ENCODE results near the gene LRRC45.

The LRRC45 gene

DNA sequence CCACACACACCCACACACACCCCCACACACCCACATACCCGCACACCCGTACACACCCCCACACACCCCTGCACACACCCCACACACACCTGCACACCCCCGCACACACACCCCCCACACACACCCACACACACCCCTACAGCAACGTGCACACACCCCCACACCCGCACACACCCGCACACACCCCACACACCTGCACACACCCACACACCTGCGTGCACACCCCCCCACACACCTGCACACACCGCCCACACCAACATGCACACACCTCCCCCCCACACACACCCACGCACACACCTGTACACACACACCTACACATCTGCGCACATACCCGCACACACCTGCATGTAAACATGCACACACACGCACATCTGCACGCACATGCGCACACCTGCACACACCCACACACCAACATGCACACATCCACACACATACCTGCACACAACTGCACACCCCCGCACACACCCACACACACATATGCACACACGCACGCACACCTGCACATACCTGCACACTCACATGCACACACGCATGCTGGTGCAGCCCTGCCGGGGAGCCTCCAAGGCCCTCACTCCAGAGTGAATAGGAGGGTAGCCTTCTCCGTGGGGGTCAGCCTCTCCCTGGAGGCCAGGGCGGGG lies 38.2 kb upstream of the LRRC45 start:
- POLR2A ChIA-PET, result interaction anchor here (0.6 to 1.2 kb wide), 4 partner anchors 12 to 35 kb away, joined by 4 to 6 read pairs (median 4); partner anchors contain the start of gene NOTUM
- TF ChIP-seq KLF8 (tag by site-specific recombination; IDR thresholded peaks at IDR 0.05), result peak; percentile 96
- no peak for TF ChIP-seq ZNF830 (tag by site-specific recombination; IDR thresholded peaks at IDR 0.05; ENCODE audit: low read depth)
- peak; percentile 94 for TF ChIP-seq KLF1 (tag by site-specific recombination; IDR thresholded peaks at IDR 0.05)
- TF ChIP-seq, protein P1, sequence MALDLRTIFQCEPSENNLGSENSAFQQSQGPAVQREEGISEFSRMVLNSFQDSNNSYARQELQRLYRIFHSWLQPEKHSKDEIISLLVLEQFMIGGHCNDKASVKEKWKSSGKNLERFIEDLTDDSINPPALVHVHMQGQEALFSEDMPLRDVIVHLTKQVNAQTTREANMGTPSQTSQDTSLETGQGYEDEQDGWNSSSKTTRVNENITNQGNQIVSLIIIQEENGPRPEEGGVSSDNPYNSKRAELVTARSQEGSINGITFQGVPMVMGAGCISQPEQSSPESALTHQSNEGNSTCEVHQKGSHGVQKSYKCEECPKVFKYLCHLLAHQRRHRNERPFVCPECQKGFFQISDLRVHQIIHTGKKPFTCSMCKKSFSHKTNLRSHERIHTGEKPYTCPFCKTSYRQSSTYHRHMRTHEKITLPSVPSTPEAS (tag by site-specific recombination; IDR thresholded peaks at IDR 0.05), result peak; percentile 99
- no peak for TF ChIP-seq KLF7 (tag by site-specific recombination; IDR thresholded peaks at IDR 0.05; ENCODE audit: borderline replicate concordance)
- TF ChIP-seq ZNF677 (tag by site-specific recombination; IDR thresholded peaks at IDR 0.05), result no peak
- TF ChIP-seq, protein P2, sequence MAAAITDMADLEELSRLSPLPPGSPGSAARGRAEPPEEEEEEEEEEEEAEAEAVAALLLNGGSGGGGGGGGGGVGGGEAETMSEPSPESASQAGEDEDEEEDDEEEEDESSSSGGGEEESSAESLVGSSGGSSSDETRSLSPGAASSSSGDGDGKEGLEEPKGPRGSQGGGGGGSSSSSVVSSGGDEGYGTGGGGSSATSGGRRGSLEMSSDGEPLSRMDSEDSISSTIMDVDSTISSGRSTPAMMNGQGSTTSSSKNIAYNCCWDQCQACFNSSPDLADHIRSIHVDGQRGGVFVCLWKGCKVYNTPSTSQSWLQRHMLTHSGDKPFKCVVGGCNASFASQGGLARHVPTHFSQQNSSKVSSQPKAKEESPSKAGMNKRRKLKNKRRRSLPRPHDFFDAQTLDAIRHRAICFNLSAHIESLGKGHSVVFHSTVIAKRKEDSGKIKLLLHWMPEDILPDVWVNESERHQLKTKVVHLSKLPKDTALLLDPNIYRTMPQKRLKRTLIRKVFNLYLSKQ (tag by site-specific recombination; IDR thresholded peaks at IDR 0.05; ENCODE audit: borderline replicate concordance), result 0 out of 2 replicates have a peak, but pooled peaks have one; percentile 24
- TF ChIP-seq, protein P3, sequence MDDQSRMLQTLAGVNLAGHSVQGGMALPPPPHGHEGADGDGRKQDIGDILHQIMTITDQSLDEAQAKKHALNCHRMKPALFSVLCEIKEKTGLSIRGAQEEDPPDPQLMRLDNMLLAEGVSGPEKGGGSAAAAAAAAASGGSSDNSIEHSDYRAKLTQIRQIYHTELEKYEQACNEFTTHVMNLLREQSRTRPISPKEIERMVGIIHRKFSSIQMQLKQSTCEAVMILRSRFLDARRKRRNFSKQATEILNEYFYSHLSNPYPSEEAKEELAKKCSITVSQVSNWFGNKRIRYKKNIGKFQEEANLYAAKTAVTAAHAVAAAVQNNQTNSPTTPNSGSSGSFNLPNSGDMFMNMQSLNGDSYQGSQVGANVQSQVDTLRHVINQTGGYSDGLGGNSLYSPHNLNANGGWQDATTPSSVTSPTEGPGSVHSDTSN (CRISPR knock-in tag; IDR thresholded peaks at IDR 0.05), result no peak
- TF ChIP-seq EGR2 (tag by site-specific recombination; IDR thresholded peaks at IDR 0.05; ENCODE audit: low read depth), result peak; percentile 100
- TF ChIP-seq, protein P4, sequence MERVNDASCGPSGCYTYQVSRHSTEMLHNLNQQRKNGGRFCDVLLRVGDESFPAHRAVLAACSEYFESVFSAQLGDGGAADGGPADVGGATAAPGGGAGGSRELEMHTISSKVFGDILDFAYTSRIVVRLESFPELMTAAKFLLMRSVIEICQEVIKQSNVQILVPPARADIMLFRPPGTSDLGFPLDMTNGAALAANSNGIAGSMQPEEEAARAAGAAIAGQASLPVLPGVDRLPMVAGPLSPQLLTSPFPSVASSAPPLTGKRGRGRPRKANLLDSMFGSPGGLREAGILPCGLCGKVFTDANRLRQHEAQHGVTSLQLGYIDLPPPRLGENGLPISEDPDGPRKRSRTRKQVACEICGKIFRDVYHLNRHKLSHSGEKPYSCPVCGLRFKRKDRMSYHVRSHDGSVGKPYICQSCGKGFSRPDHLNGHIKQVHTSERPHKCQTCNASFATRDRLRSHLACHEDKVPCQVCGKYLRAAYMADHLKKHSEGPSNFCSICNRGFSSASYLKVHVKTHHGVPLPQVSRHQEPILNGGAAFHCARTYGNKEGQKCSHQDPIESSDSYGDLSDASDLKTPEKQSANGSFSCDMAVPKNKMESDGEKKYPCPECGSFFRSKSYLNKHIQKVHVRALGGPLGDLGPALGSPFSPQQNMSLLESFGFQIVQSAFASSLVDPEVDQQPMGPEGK (tag by site-specific recombination; IDR thresholded peaks at IDR 0.05), result peak; percentile 17; the same call in 1 of the 2 replicates
- peak; percentile 75 for TF ChIP-seq KLF9 (tag by site-specific recombination; IDR thresholded peaks at IDR 0.05; ENCODE audit: low read depth)
- TF ChIP-seq ZNF48 (tag by site-specific recombination; IDR thresholded peaks at IDR 0.05), result no peak
- no peak for TF ChIP-seq ZFP37 (tag by site-specific recombination; IDR thresholded peaks at IDR 0.05)
- no peak for TF ChIP-seq ZNF558 (tag by site-specific recombination; IDR thresholded peaks at IDR 0.05)
- TF ChIP-seq ZNF521 (tag by site-specific recombination; IDR thresholded peaks at IDR 0.05), result no peak
- peak; percentile 94 for TF ChIP-seq ZEB2 (tag by site-specific recombination; IDR thresholded peaks at IDR 0.05)
- TF ChIP-seq ZNF2 (tag by site-specific recombination; IDR thresholded peaks at IDR 0.05), result 0 out of 2 replicates have a peak, but pooled peaks have one; percentile 35
- TF ChIP-seq, protein P5, sequence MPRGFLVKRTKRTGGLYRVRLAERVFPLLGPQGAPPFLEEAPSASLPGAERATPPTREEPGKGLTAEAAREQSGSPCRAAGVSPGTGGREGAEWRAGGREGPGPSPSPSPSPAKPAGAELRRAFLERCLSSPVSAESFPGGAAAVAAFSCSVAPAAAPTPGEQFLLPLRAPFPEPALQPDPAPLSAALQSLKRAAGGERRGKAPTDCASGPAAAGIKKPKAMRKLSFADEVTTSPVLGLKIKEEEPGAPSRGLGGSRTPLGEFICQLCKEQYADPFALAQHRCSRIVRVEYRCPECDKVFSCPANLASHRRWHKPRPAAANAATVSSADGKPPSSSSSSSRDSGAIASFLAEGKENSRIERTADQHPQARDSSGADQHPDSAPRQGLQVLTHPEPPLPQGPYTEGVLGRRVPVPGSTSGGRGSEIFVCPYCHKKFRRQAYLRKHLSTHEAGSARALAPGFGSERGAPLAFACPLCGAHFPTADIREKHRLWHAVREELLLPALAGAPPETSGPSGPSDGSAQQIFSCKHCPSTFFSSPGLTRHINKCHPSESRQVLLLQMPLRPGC (tag by site-specific recombination; IDR thresholded peaks at IDR 0.05), result peak; percentile 57; the same call in 1 of the 2 replicates
- TF ChIP-seq GLIS1 (tag by site-specific recombination; IDR thresholded peaks at IDR 0.05), result peak; percentile 74
- peak; percentile 100 for TF ChIP-seq ZFHX2 (tag by site-specific recombination; conservative IDR thresholded peaks at IDR 0.05)
- TF ChIP-seq ZXDB (tag by site-specific recombination; IDR thresholded peaks at IDR 0.05), result no peak
- TF ChIP-seq, protein P6, sequence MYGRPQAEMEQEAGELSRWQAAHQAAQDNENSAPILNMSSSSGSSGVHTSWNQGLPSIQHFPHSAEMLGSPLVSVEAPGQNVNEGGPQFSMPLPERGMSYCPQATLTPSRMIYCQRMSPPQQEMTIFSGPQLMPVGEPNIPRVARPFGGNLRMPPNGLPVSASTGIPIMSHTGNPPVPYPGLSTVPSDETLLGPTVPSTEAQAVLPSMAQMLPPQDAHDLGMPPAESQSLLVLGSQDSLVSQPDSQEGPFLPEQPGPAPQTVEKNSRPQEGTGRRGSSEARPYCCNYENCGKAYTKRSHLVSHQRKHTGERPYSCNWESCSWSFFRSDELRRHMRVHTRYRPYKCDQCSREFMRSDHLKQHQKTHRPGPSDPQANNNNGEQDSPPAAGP (tag by site-specific recombination; IDR thresholded peaks at IDR 0.05), result peak; percentile 42; the same call in 1 of the 2 replicates
- TF ChIP-seq, protein P7, sequence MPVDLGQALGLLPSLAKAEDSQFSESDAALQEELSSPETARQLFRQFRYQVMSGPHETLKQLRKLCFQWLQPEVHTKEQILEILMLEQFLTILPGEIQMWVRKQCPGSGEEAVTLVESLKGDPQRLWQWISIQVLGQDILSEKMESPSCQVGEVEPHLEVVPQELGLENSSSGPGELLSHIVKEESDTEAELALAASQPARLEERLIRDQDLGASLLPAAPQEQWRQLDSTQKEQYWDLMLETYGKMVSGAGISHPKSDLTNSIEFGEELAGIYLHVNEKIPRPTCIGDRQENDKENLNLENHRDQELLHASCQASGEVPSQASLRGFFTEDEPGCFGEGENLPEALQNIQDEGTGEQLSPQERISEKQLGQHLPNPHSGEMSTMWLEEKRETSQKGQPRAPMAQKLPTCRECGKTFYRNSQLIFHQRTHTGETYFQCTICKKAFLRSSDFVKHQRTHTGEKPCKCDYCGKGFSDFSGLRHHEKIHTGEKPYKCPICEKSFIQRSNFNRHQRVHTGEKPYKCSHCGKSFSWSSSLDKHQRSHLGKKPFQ (tag by site-specific recombination; IDR thresholded peaks at IDR 0.05), result peak; percentile 87
- TF ChIP-seq KLF10 (tag by site-specific recombination; IDR thresholded peaks at IDR 0.05), result peak; percentile 70
- CTCF ChIA-PET, result interaction anchor here (0.5 kb wide), 1 partner anchor 644 kb away, joined by 5 read pairs; no protein-coding TSS in a partner anchor

More for the DNA sequence above, 38.2 kb upstream of the LRRC45 start:
- H3K27ac ChIP-seq (ENCODE audit: extremely low read depth, low read depth, low read length), result no peak overlapping the region
- H3K4me1 ChIP-seq (ENCODE audit: control insufficient read depth, insufficient read depth, low read length), result peaks cover 5% of the 10 kb centered on the region
- H3K9me3 ChIP-seq (ENCODE audit: control insufficient read depth, insufficient read depth, low read depth, low read length), result no peaks in the 10 kb centered on the region
- H3K4me3 ChIP-seq (ENCODE audit: low read depth, low read length), result no peak overlapping the region
- H3K36me3 ChIP-seq (ENCODE audit: control insufficient read depth in 2 of 2, insufficient read depth in 1 of 2, low read length in 2 of 2), result peaks cover 9 to 52% of the 10 kb centered on the region in 2 experiments; a peak in 2 of 3 replicates

Data from HEK293 (cell line).